NCI-H69 (cell line): ENCODE data around the gene ADAMTS7.
"Not testable (repeated sequence)": the region's sequence is repeated elsewhere in the genome, so short reads cannot be mapped to it uniquely, and the experiment has no call there.

Experiments used
- DNase-seq: peaks from one replicate; lab custom pipeline; 2025; lab: John Stamatoyannopoulos, UW

Gene ADAMTS7

GRCh38 chr15:78763796-78764241, 47.4 kb downstream of the ADAMTS7 start:
- DNase-seq: no peak

- peak; percentile 12 for DNase-seq
Measured at GRCh38 chr15:78762985-78763795, 48.1 kb downstream of the ADAMTS7 start.

- not testable (repeated sequence) for DNase-seq
Measured at GRCh38 chr15:78762386-78762961, 48.8 kb downstream of the ADAMTS7 start.

GRCh38 chr15:78761891-78762385, 49.3 kb downstream of the ADAMTS7 start:
- DNase-seq: no peak

GRCh38 chr15:78761475-78761874, 49.8 kb downstream of the ADAMTS7 start:
- peak; percentile 53 for DNase-seq

- no peak for DNase-seq
Measured at GRCh38 chr15:78761020-78761419, 50.2 kb downstream of the ADAMTS7 start.

- DNase-seq: not testable (repeated sequence)
Measured at GRCh38 chr15:78760091-78760882, 51.0 kb downstream of the ADAMTS7 start.

- not testable (repeated sequence) for DNase-seq
Measured at GRCh38 chr15:78759361-78759998, 51.8 kb downstream of the ADAMTS7 start.

GRCh38 chr15:78758486-78759200, 52.6 kb downstream of the ADAMTS7 start:
- DNase-seq: not testable (repeated sequence)

- not testable (repeated sequence) for DNase-seq
Measured at GRCh38 chr15:78758084-78758483, 53.2 kb downstream of the ADAMTS7 start.

GRCh38 chr15:78757636-78757905, 53.7 kb downstream of the ADAMTS7 start:
- DNase-seq: no peak

GRCh38 chr15:78756781-78757635, 54.3 kb downstream of the ADAMTS7 start:
- peak; percentile 81 for DNase-seq

GRCh38 chr15:78755900-78756591, 55.2 kb downstream of the ADAMTS7 start:
- DNase-seq: peak; percentile 42

- not testable (repeated sequence) for DNase-seq
Measured at GRCh38 chr15:78754637-78755280, 56.5 kb downstream of the ADAMTS7 start.

- DNase-seq: not testable (repeated sequence)
Measured at GRCh38 chr15:78753751-78754535, 57.3 kb downstream of the ADAMTS7 start.

GRCh38 chr15:78753359-78753659, 58.0 kb downstream of the ADAMTS7 start:
- DNase-seq: not testable (repeated sequence)

- DNase-seq: no peak
Measured at GRCh38 chr15:78752492-78753358, 58.5 kb downstream of the ADAMTS7 start.

- no peak for DNase-seq
Measured at GRCh38 chr15:78751602-78751979, 59.7 kb downstream of the ADAMTS7 start.
